HG02870 (cell line): Measurements from ENCODE around the gene LAG3.
"Not testable (repeated sequence)": the region's sequence is repeated elsewhere in the genome, so short reads cannot be mapped to it uniquely, and the experiment has no call there.

Source experiments
- ATAC-seq: cut with Tn5 transposase; IDR thresholded peaks from one replicate; pipeline ENCODE4 v1.9.1; 2021; ENCODE audit warnings: mild to moderate bottlenecking, moderate library complexity; ENCODE audit not compliant: unreplicated experiment

LAG3 gene

GRCh38 chr12:6772331-6772695 is at the start of gene LAG3:
Gene LAG3, plus strand, starts transcription at chr12:6772520. Its CDS starts 333 bp downstream, at chr12:6772853.
- ATAC-seq, result no peak

- ATAC-seq, result no peak
Observed at GRCh38 chr12:6722863-6723262, 49.5 kb upstream of the LAG3 start.

DNA sequence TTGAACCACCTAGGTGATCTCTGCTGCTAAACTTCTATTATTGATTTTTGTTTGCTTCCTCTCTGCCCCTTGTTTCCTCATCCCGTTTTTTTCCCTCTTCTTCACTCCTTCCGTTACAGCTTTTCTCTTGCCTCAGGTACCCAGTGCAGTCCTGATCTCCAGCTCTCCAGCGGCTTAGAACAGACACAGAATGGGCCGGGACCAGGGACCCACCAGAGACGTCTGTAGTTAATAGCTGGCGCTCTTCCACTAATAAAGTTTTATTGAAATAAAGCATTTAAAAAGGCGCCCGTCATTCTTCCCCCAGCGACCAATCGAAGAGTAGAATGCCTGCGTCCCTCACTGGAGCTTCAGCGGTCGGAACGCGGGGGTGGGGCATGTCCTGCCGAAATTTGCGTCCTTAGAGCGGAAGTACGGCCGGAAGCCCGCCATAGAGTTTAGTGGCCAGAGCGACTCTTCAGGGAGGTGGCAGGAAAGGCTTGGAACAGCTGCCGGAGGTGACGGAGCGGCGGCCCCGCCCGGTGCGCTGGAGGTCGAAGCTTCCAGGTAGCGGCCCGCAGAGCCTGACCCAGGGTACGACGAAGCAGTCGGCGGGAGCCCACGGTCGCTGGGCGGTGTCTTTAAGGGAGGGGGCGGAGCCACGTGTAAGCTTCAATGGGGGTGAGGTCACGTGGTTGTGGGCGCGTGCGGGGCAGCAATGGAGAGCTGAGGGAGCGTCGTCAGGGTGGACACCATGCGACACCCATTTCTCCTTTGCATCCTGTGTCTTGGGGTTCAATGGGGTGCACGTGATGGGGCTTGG is 48.5 kb upstream of the LAG3 start, which contains the start of gene COPS7A:
Gene COPS7A (plus strand): TSS at position 440 of the 802 bp plus-strand sequence. CDS start 611 bp downstream, outside the sequence.
- peak; percentile 94 for ATAC-seq

- ATAC-seq, result peak; percentile 25
Observed at GRCh38 chr12:6724409-6724797, 47.9 kb upstream of the LAG3 start.

DNA sequence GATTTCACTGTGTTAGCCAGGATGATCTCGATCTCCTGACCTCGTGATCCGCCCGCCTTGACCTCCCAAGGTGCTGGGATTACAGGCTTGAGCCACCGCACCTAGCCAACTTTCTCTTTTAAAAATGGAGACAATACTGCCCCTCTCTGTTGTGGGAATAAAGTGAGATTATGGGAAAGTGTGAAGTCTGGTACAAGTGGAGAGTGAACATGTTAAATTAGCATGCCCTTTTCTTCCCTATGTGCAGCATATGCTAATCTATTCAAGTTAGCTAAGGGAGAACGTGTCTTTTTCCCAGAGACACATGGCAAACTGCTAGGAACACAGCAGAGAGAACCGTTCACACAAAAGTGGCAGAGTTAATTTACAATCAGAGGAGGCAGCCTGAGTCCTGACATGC is 47.0 kb upstream of the LAG3 start:
- ATAC-seq, result no peak

GRCh38 chr12:6729186-6729585 is 43.1 kb upstream of the LAG3 start:
- ATAC-seq, result no peak

GRCh38 chr12:6730169-6730568 is 42.2 kb upstream of the LAG3 start:
- ATAC-seq, result no peak

GRCh38 chr12:6734506-6735387 is 37.6 kb upstream of the LAG3 start:
- no peak for ATAC-seq

GRCh38 chr12:6735448-6736191 is 36.7 kb upstream of the LAG3 start:
- no peak for ATAC-seq

DNA sequence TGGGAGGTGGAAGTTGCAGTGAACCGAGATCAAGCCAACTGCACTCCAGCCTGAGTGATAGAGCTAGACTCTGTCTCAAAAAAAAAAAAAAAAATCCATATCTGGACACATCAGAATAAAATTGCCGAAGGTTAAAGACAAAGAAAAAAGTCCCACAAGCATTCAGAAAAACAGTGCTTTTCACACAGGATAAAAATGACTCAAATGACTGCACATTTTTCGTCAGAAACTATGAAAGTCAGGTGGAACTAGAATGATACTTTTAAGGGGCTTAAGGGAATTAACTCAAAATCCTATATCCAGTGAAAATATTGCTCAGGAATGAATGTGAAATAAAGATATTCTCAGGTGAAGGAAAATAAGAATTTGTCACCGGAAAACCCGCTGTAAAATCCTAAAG is 35.6 kb upstream of the LAG3 start:
- no peak for ATAC-seq

GRCh38 chr12:6742080-6742479 is 30.2 kb upstream of the LAG3 start:
- ATAC-seq, result not testable (repeated sequence)

GRCh38 chr12:6742834-6743233 is 29.5 kb upstream of the LAG3 start:
- ATAC-seq, result no peak

DNA sequence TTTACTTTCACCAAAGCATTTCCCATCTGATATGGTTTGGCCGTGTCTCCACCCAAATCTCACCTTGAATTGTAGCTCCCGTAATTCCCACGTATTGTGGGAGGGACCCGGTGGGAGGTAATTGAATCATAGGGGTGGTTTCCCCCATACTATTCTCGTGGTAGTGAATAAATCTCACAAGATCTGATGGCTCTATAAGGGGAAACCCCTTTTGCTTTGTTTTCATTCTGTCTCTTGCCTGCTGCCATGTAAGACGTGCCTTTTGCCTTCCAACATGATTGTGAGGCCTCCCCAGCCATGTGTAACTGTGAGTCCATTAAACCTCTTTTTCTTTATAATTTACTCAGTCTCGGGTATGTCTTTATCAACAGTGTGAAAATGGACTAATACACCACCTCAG is 29.0 kb upstream of the LAG3 start:
- not testable (repeated sequence) for ATAC-seq

DNA sequence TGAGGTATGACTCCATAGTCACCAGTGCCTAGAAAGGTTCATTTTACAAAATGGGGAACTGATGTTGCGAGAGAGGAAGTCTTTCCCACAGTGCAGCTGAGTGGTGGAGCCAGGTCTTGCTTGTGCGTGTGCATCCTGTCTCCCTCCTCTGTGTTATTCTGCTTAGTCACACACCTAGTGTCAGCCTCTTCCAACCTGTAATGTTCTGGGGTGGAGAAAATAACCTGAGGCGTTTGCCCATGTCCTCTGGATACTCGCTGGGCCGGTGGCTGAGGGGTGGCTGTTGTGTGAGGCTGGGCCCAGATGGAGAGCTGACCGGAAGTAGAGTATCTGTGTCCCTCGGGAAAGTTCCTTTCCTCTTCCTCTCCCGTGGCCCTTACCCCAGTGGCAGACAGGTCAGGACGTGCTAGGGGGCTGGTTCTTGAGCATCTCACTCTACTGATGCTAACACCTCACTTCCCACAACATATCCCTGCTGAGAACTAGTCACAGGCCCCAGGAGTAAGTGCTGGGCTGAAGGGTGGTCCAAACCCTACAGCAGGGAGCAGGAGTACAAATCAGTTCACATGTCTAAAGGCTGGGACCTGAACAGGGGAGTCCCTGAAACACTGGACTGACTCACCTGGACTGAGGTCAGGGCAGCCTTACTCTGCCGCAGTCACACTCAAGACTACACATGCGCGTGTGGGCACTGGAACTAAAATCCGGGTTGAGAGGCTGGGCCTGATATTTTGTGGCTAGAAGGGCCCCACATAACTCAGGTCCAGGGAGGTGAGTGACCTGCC is 26.4 kb upstream of the LAG3 start:
- peak; percentile 42 for ATAC-seq

DNA sequence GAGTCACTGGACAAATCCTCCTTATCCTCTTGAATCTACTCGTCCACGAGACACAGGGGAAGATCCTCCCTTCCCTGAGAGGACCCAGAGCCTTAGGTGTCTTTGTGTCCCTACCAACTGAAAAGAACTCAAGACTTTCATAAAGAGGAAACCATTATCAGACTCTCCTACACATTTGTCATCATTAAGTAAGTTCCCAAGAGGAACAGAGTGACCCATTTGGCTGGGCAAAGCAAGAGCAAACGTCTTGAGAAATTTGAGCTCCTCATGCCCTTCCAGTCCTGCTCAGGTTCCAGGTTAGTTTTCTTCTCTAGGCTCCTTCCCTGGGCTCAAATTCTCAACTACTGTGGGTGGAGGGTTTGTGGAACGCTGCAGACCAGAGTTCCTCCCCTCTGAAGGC is 25.1 kb upstream of the LAG3 start:
- no peak for ATAC-seq

DNA sequence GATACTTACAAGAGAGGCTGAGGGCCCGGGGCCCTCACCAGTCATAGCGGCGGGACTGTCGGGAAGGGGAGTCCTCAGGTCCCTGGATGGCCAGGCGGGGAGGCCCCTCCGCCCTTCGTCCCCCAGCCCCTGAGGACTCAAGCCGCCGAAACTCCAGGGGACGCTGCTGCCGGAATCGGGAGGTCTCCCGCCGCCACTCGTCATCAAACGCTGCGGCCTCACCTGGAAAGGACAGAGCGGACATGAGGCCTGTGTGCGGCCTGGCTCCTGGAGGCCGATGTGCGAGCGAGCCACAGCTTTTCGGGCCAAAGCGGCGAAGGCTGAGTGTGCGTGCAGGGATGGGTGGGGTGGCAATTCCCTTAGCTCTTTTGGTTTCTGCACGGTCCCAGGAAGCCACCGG is 23.6 kb upstream of the LAG3 start:
- no peak for ATAC-seq

DNA sequence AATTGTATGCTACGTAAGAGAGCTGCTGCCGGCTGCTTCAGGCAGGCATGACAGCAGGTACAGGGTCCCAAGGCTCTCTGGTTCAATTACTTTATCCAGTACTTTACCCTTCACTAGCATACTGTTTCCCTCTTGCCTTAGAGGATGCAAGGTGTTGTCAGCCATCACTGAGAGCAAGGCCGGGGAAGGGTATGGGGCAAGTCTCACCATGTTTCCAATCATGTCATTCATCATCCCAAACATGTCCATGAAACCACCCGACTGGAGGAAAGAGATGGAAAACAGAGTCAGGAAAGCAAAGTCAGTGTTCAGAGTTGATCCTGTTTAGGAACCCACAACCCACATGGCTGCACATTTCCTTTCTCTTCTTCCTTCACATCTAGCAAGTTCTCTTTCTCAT is 21.8 kb upstream of the LAG3 start:
- no peak for ATAC-seq

DNA sequence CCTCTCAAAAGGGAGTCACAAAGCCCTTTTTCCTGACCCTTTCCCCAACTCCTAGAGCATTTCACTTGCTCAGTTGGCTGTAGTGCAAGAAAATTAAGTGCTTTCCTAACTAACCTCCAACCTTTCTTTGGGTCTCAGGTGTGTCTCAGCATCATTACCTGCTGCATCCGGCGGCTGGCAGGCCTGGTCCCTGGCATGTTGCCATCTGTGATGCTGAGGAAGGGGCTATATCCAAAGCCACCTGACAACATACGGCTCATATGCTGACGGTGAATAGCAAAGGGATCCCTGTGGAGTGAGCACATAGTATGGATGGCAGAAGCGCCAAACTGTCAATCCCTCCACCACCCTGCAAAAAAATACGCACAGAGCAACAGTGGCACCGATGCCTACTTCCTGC is 20.6 kb upstream of the LAG3 start:
- no peak for ATAC-seq

DNA sequence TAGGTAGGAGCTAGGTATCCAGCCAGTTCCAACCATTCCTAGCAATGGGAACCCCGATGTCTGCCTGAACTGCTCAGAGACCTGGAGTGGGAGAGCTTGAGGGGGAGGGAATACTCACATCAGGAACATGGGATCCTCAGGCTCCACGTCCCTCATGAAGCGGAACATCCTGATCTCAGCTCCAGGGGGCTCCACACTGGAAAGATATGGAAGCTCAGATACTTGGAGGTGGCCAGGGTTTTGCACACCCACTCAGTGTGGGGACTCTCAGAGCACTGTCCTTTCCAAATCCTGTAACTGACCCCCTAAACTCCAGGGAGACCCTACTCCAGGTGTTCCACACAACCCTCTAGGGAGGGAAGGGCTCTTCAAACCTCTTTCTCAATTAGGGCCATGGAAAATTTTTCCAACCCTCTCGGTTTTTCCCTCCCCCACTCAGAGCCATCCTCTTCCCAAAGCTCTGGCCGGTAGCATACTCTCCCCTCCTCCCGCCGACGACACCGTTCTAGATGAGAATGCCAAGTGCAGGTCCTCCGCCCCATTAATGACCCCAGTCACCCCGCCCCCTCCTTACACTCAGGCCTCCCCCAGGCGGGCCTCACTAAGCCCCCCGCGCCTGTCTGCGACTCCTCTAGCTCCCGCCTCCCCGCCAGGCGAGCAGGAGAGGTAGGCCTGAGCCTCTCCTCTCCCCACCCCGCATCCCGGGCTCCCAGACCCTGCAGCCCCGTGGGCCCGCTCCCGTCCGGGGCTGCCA is 20.0 kb upstream of the LAG3 start:
- ATAC-seq, result no peak
